GM19372 (cell line): ENCODE data around the gene ARL15.

ENCODE experiments used
- ATAC-seq: cut with Tn5 transposase; IDR thresholded peaks from one replicate; pipeline ENCODE4 v1.9.1; 2021; ENCODE audit warnings: mild to moderate bottlenecking, low read depth, moderate library complexity; ENCODE audit not compliant: unreplicated experiment

Gene ARL15

DNA sequence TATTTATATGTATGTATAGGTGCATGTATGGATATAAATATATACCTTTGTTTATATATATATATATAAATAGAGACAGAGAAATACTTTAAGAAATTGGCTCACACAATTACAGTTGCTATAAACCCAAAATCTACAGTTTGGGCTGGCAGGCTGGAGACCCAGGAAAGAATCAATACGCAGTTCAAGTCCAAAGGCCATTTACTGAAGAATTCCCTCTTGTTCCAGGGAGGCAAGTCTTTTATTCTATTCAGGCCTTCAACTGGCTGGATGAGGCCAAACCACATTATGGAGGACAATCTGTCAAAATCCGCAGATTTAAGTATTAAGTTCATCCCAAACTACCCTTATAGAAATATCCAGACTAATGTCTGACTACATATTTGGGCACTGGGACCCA lies 144.7 kb downstream of the ARL15 start:
- ATAC-seq, result no peak

DNA sequence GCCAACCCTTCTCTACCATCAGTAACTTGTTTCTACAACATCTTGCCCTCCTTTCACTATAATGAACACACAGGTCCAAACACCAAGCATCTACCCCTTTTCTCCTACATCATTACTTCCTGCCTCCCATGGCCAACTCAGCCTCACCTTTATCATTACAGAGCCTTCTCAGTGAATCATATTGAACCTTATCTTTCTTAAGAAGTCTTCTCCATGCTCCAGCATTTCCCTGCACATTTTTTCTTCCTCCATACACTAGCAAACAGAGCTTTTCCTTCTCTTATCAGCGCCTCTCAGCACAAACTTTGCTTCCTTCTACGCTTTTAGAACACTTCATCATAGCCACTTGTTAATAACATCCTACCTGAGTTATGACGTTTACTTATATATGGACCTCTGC lies 148.2 kb downstream of the ARL15 start:
- ATAC-seq, result no peak

DNA sequence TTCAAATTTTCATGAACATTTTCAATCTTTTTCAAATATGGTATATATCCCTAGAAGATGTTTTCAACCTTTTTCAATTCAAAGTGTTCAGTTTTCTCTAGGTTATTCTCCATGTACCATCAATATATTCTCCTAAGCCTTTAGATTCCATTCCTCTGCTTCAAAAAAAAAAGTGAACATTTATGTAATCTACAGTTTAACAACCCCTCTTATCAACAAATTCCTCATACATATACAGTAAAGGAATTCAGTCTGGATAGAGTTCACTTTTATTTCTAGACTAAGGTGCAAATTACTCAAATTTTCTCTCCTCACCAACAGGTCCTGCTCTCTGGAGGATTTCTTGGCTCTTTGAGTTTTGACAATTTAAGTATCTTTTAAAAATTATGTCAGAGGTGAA lies 150.0 kb downstream of the ARL15 start:
- ATAC-seq, result no peak

DNA sequence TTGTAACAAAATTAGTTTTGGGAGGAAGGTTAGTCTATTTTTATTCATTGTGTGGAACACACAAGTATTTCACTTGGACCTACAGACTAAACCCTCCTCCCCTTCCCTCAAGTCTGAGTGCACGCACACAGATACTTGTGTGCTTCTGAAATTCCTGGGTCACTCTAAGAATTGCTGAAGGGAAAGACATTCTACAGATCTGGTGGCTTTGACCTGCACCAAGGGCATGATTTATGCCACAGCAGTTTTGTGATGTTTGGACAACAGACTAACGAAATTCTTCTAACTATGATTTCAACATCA lies 150.5 kb downstream of the ARL15 start:
- no peak for ATAC-seq

DNA sequence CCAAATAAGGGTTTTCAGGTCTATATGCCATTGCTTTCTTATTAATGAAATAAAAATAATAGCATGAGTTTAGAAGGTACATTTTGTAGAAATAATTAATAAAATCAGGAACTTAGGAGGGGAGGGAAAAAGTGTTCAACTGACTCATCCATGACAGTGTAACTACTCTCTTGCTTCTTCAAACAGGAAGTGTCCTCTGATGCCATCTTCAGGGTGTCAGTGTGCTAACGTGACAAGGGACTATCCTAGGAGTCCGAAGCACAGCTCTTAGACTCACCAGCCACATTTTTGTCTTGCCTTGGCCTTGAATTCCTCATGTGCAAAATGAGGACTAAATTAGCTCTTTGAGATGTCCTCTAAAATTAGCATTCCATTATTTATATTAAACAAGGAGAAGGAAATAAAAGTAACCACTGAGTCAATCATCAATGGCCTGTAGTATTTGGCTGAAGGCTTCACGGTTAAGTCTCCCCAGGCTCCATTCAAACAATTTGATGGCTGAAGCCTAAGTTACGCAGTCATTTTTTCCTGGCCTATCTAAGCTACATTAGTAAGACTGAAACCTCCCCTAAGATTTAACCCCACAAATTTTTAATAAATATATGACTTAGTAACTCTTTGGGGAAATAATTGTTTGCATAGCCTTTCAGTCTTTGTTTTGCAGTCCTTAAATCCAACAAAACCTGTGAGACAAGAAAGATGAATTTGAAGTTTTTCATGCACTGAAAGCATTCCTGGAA lies 151.1 kb downstream of the ARL15 start:
- ATAC-seq, result no peak

DNA sequence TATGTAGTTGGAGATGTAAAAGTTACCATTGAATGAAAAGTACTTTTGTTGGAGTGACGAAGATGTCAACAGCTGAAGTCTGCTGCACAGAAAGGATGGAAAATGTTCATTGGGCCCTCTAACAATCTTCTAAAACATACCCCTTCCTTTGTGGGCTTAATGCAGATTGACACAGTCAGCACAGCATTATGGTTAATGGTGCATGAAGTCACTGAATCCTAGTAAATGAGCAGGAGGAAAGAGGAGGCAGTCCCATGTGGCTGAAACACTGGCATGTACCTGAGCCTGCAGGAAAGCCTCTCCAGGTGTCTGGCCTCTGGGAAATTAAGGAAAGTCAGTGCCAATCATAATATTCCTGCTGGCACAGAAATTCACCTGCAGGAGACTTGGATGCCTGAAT lies 153.8 kb downstream of the ARL15 start:
- no peak for ATAC-seq

DNA sequence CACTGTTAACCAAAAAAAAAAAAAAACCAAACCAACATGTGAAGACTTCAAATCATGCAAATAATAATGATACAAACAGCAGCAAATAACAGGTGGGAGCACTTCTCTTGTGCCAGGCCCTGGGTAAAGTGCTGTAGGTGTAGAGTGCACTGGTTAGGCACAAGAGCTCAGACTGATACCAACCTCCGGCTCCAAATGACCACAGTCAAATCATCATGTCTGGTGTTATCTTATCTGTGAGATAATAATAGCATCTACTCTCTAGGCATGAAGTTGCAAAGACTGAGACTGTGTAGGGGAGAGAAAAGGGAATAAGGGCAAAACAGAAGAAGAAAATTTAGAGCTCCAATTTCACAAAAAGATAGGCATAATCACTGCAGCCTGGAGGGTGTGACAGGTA lies 159.5 kb downstream of the ARL15 start:
- ATAC-seq, result no peak

DNA sequence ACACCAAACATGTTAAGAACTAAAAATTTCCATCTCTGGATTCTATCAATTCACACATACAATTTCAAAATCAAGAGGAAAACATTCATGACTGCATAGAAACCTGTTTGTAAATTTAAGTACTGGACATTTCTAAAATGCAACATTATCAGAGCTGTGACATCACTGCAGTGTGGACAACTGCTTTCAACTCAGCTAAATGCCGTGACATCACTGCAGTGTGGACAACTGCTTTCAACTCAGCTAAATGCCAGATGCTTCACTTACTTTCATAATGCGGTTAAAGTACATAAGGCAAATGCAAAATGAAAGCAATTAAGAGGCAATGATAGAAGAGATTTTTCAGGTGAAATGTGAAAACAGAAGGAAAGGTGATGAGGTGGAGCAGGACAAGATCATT lies 161.5 kb downstream of the ARL15 start:
- ATAC-seq, result no peak

DNA sequence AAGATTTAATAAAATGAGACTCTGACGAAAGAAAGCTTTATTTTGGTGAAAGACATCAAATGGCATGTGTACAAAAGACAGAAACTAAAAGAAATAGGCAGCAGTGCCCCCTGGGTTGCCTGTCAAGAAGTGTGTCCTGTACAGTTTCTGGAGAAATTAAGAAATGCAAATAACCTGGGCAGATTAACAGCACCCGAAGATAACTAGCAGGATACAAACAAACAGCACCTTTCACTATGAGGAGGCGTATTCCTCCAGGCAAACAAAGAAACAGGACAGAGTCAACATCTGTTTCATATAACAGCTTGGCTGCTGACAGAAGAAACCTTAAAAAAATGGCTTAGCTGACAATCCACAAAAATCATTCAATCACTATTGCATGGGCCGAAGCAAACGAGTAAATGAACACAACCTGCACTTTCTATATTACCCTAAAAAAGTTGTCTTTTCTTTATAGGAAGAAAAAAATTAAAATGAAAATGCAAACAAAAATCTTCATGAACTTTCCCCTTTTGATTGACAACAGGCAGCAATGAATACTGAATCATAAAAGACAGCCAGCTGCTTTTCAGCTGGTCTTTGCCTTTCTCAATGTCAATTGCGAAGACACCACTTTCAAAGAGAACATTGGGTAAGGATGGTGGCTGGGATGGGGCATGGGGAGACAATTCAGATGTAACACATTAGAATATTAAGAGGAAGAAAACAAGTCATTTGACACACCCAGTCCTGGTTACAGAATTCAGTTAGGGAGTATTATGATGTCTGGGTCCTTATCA lies 162.1 kb downstream of the ARL15 start:
- no peak for ATAC-seq

DNA sequence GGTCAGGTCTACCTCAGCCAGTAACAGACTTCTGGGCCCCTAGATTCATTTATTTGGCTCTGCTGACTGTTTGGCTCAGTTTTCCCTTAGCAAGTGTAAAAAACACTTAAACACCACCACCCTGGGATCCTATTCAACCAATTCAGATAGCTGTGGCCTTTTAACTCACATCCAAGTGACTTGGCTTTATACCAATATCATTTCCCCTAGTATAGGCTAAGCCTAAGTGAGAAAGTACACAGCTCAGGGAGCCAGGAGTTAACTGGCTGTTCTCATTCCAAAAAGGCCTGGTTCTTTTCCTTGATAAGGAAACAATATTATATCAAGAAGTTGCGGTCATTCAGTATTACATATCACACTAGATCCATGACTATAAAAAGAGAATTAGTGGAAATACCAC lies 163.5 kb downstream of the ARL15 start:
- ATAC-seq, result no peak

DNA sequence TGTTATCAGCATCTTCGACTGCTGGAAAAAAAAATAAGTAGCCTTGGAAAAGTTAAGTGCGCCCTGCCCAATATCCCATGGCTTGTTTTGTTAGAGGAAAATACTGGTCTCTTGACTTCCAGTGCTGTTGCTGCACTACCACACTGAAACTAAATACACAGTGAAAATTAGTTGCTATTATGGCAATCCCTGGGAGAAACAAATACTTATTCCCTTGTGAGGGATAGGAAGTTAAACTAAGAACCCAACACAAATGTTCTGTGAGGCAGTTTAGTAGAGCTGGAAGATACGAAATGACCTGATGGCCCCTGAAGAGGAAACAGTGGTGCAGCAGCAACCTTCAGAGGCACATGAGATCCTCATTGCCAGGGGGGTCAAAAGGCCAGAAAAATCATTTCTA lies 164.0 kb downstream of the ARL15 start:
- no peak for ATAC-seq

DNA sequence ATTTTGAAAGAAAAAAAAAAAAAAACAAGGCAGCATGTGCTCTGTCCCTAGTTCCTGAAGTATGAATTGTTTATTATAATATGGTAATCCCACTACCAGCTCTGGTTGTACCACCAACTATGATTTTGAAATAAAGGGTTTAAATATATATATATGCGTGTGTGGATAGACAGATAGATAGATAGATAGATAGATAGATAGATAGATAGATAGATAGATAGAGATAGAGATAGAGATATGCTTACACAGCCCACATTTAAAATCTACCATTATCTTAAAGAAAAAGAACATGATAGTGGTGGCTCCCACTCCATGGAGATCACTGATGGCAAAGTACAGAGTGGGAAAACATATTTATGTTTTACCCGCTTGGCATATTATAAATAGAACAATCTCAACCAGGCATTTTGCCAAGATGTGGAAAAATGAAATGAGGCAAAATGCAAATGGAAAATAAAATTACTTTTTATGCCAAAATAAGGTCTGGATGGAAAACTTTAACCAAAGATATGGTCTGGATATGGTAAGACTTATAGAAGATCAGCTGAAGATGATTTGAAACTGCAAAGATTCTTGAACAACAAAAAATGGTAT lies 170.0 kb downstream of the ARL15 start:
- ATAC-seq, result no peak

DNA sequence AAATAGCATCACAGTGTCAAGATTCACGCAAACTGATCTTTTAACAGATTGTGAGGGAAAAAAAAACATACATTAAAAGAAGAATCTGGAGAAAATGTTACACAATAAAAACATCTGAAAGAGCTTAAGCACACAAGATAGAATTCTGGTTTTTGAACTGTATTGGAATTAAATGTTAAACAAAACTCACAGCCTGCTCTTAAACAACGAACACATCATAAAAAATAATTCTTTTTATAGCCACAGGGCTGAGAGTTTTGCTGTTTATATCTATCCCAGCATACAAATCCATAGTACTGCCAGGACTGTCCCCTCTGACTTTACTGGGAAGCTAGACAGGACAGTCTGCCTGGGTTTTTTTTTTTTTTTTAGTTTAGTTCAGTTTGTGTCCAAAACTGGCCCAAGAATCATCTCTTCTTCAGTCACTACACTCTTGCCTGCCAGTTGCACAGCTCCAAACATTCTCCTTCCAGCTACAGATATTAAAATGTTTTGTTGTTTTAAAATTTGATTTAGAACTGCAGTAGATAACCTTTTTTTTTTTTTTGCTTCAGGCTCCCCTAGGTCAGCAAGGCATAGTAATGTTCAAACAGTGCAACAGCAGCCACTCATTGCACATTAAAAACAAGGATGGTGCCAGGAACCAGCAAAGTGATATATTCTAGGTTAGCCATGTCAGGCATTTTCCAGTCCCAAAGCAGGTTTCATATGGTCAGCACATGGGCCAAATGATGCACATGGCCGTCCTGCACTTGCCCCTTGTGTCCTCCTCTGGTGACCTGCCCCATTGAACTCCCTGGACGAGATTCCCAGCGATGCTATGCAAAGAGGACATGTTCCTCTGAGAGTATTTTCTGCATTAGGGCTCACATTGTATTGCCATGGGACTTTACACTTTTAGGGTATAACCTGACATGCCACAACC lies 173.6 kb downstream of the ARL15 start:
- ATAC-seq, result no peak

DNA sequence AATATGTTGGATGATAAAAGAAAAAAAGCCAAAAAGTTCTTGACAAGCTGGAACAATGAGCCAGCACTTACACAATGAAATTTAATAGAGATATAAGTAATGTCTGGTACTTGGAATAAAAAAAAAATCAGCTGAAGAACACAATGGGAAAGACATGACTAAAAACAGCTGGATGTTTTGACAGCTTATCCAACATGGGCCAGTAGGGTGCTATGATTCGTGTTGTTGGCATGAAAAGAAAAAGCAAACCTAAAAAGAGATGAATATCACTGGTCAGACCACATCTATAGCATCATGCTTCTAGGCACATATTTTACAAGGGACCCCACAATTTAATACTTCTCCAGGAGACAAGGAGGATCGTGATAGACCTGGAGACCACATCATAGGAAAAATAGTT lies 175.3 kb downstream of the ARL15 start:
- ATAC-seq, result no peak

DNA sequence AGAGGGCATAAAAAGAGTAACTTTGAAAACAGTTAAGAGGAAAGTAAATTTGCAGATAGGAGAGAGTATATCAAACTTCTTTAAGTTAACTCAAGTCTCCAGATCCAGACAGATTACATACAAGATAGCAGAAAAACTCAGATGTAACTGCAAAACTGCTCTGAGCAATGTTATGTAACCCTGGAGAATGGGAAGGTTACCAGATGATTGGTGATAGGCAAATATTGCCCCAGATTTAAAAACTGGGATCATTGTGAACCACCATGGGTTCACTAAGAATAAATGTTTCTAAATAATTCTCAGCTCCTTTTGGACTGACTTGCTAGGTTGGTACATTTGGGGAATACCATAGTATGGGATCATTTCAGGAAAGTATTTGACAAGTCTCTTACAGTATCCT lies 176.5 kb downstream of the ARL15 start:
- ATAC-seq, result no peak

DNA sequence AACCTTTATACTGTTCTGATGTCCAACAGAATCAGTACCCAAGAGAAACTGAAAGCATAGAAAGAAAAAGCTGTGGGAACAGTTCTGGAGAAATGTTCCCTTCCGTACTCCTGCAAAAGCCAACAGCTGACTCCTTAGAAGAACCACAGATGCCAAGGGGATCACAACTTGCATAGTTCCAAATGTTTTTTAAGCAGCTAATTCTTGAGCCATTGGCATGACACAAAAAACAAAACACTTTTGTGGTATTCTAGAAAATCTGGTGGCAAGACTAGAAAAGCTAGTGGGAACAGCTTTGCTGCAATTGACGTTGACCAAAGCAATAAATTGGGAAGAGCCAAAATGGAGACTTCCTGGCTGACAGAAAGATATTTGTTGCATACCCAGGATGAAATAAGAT lies 189.9 kb downstream of the ARL15 start:
- ATAC-seq, result no peak

DNA sequence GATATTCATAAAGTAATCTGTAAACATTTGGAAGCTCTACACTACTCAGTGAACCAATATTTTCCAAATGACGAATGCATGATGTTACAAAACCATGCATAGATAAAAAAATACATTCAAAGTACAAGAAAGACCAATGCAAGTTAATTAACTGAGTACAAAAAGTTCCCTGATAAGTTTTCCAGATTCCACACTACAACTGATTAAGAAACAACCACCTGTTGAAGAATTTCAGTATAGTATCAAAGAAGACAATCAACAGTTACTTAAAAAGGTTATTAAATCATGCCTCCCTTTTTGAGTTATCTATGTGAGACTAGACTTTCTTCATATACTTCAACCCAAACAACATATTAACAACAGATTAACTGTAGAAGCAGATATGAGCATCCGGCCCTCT lies 192.4 kb downstream of the ARL15 start:
- ATAC-seq, result no peak

DNA sequence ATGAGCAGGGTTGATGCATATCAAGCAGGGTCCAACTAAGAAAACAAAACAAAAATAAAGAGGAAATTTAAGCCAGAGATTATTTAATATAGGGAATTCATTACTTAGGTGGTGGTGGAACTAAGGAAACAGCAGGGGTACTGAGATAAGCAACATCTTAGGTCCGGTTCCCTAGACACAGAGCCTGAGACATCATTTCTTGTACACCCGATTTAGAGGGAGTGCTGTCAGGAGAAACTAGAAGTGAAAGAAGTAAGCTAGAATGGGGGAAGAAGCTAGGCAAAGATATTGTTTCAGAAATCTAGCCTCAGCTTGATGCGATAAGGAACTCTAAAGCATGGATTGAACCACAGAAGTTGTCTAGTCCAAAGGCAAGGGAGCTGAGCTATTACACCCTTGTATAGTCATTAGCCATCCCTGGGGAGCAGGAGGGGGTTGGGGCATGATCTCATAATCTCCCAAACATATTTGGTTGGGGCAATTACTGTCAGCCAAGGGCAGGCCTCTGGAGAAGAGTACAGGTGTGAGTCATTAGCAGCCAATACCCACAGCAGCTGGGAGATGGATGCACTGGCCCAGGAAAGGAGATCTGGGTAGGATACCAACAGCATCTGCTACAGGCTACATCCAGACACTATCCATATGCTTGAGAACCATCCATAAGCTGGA lies 194.5 kb downstream of the ARL15 start:
- ATAC-seq, result no peak

DNA sequence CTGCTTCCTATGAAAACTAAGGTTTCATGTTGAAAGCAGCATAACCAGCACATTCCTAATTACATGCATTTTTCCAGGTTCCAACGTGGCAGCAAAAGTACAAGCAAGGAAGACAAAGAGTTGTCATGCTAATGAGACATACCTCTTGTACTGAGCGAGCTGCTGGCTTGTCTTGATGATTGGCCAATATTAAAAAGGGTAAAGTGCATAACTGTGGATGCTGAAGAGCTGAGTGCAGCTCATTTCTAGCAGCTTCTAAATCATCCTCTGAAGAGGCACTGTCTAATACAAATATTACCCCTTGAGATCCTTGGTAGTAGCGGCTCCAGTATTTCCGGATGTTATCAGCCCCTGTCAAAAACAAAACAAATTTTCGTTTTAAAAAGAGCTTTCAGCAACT lies 197.3 kb downstream of the ARL15 start:
- no peak for ATAC-seq

DNA sequence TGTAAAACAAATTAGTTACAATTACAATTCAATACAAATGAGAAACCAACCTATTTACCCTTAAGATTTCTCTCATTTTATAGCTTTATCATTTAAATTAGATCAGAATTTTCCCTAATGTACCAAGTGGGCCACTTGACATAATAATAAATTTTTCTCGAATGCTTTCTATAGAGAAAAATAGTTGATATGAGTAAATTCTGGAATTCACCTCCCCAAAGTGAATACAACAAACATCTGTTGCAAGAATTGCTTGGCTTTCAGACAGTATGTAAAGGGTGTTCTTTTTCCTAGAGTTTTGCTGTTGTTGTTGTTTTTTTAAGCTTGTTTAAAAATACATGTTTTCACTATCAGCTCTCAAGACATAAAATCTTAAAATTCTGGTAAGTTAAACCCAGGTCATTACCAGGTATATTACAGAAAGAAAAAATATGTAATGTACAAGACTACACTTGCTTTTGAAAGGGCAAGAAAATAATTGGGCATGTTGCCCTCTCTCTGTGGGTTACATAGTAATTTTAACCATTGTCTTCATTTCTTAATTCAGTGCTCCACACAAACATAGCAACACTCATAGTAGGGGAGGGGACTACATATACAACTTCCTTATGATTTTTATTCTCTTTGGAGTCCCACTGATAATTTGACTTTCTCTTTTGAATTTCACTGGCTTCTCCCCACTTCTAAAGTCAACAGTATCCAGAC lies 200.6 kb downstream of the ARL15 start:
- no peak for ATAC-seq
